Endodermal cell (in vitro differentiated cells): ENCODE measurements around the gene STK36. TPM values are rescaled to one million over a fixed set of nuclear protein-coding genes. Genes with fewer than 3 reads are reported as not detected.

Source experiments
- DNase-seq: peaks from one replicate; pipeline ENCODE4 v3.0.0-alpha.2; 2017
- H3K27ac ChIP-seq: 2 replicates; pipeline ENCODE4 v1.5.1; 2013; ENCODE audit warnings: mild to moderate bottlenecking, low read depth, low read length, moderate library complexity
- H3K27me3 ChIP-seq: 2 replicates; pipeline ENCODE4 v1.6.1; 2013; ENCODE audit warnings: mild to moderate bottlenecking, low read length, moderate library complexity; ENCODE audit not compliant: insufficient read depth, control insufficient read depth, poor library complexity, severe bottlenecking
- H3K36me3 ChIP-seq: 2 replicates; pipeline ENCODE4 v1.7.0; 2013; ENCODE audit warnings: mild to moderate bottlenecking, low read length, moderate library complexity; ENCODE audit not compliant: control insufficient read depth, insufficient read depth
- H3K4me1 ChIP-seq: one replicate; pipeline ENCODE4 v1.7.0; 2013; ENCODE audit warnings: low read length; ENCODE audit not compliant: control insufficient read depth, insufficient read depth
- H3K4me3 ChIP-seq: 2 replicates; pipeline ENCODE4 v1.5.1; 2013; ENCODE audit warnings: mild to moderate bottlenecking, low read length, moderate library complexity
- H3K9ac ChIP-seq: 2 replicates; pipeline ENCODE4 v1.6.1; 2013; ENCODE audit warnings: mild to moderate bottlenecking, low read length, moderate library complexity; ENCODE audit not compliant: poor library complexity, severe bottlenecking; ENCODE audit errors: extremely low read depth
- H3K9me3 ChIP-seq: 2 replicates; pipeline ENCODE4 v1.6.1; 2013; ENCODE audit warnings: mild to moderate bottlenecking, low read length, moderate library complexity; ENCODE audit not compliant: control insufficient read depth
- H3K27ac Mint-ChIP-seq: 2 replicates; pipeline ENCODE4 v1.8.0; 2020; ENCODE audit warnings: mixed read lengths
- H3K27me3 Mint-ChIP-seq: 2 replicates; pipeline ENCODE4 v1.8.0; 2021; ENCODE audit warnings: mild to moderate bottlenecking, mixed read lengths; ENCODE audit not compliant: insufficient read depth
- H3K36me3 Mint-ChIP-seq: 2 replicates; pipeline ENCODE4 v1.8.0; 2020; ENCODE audit warnings: low read depth, mixed read lengths
- H3K4me1 Mint-ChIP-seq: 2 replicates; pipeline ENCODE4 v1.8.0; 2020; ENCODE audit warnings: mixed read lengths
- H3K4me3 Mint-ChIP-seq: 2 replicates; pipeline ENCODE4 v1.8.0; 2020; ENCODE audit warnings: mild to moderate bottlenecking, moderate library complexity, mixed read lengths
- H3K9me3 Mint-ChIP-seq: 2 replicates; pipeline ENCODE4 v1.8.0; 2020; ENCODE audit warnings: mild to moderate bottlenecking, mixed read lengths
- CTCF ChIP-seq: fragments of 200-600 bp; sonication (generic); conservative IDR thresholded peaks from 2 replicates; pipeline ENCODE4 v1.5.0; 2021; ENCODE audit warnings: antibody characterized with exemption, mild to moderate bottlenecking
- WGBS, 2 experiments: methylation state at CpG; one replicate each; pipeline versions ENCODE4 v1.1.5 to v1.1.7; 2013; ENCODE audit warnings: missing lambda C conversion rate in 2 of 2, mixed read lengths in 1 of 2; ENCODE audit not compliant: insufficient coverage in 1 of 2, insufficient read length in 1 of 2; 5-methylcytosine and 5-hydroxymethylcytosine counted together
- total RNA-seq, 2 donors: library from RNA; stranded (reverse); fragmentation: NEBNext Ultra II Directional in 1 of 2; extraction: Animal tissue kit (Norgen Biotek cat#: 25700) in 1 of 2; gene quantifications; 2 replicates in 1 of 2; 3 replicates in 1 of 2; pipeline ENCODE4 v1.2.1, GENCODE V29; 2021

STK36 gene
- total RNA-seq, 2 donors from 2014 or later = 73.5 to 87.4 TPM

GRCh38 chr2:218642121-218642656 is 29.7 kb upstream of the STK36 start:
- no peak for TF ChIP-seq CTCF
- DNase-seq = no peak
- no peaks in the 10 kb centered on the region for H3K4me1 ChIP-seq
- H3K36me3 ChIP-seq = peaks cover 78% of the 10 kb centered on the region
- H3K4me1 Mint-ChIP-seq = no peaks in the 10 kb centered on the region
- no peak overlapping the region for H3K9ac ChIP-seq
- H3K27ac ChIP-seq = no peak overlapping the region
- H3K4me3 Mint-ChIP-seq = no peak overlapping the region
- H3K27me3 Mint-ChIP-seq = no peaks in the 10 kb centered on the region
- H3K27ac Mint-ChIP-seq = no peak overlapping the region
- H3K36me3 Mint-ChIP-seq = peaks cover 66% of the 10 kb centered on the region
- WGBS, 2 experiments = 93 to 99% methylated on average over 13 to 18 of the region's 18 CpGs
- H3K4me3 ChIP-seq = no peak overlapping the region
- no peaks in the 10 kb centered on the region for H3K9me3 Mint-ChIP-seq
- no peaks in the 10 kb centered on the region for H3K9me3 ChIP-seq
- no peaks in the 10 kb centered on the region for H3K27me3 ChIP-seq

- H3K4me1 Mint-ChIP-seq = no peaks in the 10 kb centered on the region
- Histone ChIP-seq H3K27me3 (no peaks in the 10 kb centered on the region), H3K9ac (no peak overlapping the region), H3K4me3 (no peak overlapping the region), H3K36me3 (peaks cover 77% of the 10 kb centered on the region), H3K4me1 (no peaks in the 10 kb centered on the region), H3K27ac (no peak overlapping the region), H3K9me3 (no peaks in the 10 kb centered on the region)
- 90 to 93% methylated on average over 11 to 17 of the region's 17 CpGs for WGBS, 2 experiments
- TF ChIP-seq CTCF = no peak
- H3K27me3 Mint-ChIP-seq = no peaks in the 10 kb centered on the region
- no peak for DNase-seq
- H3K27ac Mint-ChIP-seq = no peak overlapping the region
- H3K9me3 Mint-ChIP-seq = no peaks in the 10 kb centered on the region
- H3K4me3 Mint-ChIP-seq = no peak overlapping the region
- H3K36me3 Mint-ChIP-seq = peaks cover 65% of the 10 kb centered on the region
These were observed 29.1 kb upstream of the STK36 start for GRCh38 chr2:218642786-218643185.

DNA sequence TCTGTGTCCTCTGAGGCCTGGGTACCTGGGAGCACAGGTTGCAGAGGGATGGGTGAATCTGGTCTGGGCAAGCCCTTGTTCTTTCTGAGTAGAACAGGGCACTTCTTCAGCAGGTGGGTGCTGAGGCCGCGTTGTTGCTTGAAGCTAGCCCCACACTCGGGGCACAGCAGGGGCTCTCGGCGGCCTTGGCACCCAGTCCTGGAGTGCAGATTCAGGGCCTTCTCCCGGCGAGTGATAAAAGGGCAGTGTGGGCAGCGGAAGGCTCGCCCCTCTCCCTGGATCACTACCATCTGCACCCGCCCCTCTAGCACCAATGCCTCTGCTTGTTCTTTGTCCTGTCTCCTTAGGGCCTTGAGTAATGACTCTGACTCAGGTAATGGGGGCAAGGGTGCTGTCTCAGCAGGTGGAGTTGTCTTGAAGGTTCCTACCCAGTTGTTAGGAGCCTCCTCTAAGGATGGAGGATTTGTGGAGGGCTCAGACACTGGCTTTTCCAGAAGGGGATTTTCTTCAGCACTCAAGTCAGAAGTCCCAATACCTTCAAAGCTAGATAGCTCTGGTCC is 28.1 kb upstream of the STK36 start:
- 92 to 98% methylated on average over 8 to 10 of the region's 10 CpGs for WGBS, 2 experiments
- no peaks in the 10 kb centered on the region for H3K9me3 ChIP-seq
- H3K27me3 Mint-ChIP-seq = no peaks in the 10 kb centered on the region
- H3K9me3 Mint-ChIP-seq = no peaks in the 10 kb centered on the region
- H3K9ac ChIP-seq = no peak overlapping the region
- H3K27ac ChIP-seq = no peak overlapping the region
- H3K4me3 Mint-ChIP-seq = no peak overlapping the region
- no peak overlapping the region for H3K27ac Mint-ChIP-seq
- no peaks in the 10 kb centered on the region for H3K4me1 Mint-ChIP-seq
- peaks cover 65% of the 10 kb centered on the region for H3K36me3 Mint-ChIP-seq
- no peaks in the 10 kb centered on the region for H3K4me1 ChIP-seq
- peaks cover 77% of the 10 kb centered on the region for H3K36me3 ChIP-seq
- DNase-seq = no peak
- no peak overlapping the region for H3K4me3 ChIP-seq
- TF ChIP-seq CTCF = no peak
- no peaks in the 10 kb centered on the region for H3K27me3 ChIP-seq
